ENCODE measurements around the gene SORD. TPM values are rescaled to one million over a fixed set of nuclear protein-coding genes. Genes with fewer than 3 reads are reported as not detected.
A peak's percentile ranks its signal among the peaks of the same experiment; 100 is the strongest.
"Not testable (repeated sequence)": the region's sequence is repeated elsewhere in the genome, so short reads cannot be mapped to it uniquely, and the experiment has no call there.

SORD gene
- total RNA-seq, 1 donor from 2014 or later: 7.4 TPM

- DNase-seq (ENCODE audit: low spot score): not testable (repeated sequence)
Measured at GRCh38 chr15:45058690-45059675, 36.0 kb downstream of the SORD start.

GRCh38 chr15:45062301-45062700 is 39.3 kb downstream of the SORD start:
- not testable (repeated sequence) for DNase-seq (ENCODE audit: low spot score)

GRCh38 chr15:45064386-45064785 is 41.4 kb downstream of the SORD start:
- no peak for DNase-seq (ENCODE audit: low spot score)

GRCh38 chr15:45069942-45070360 is 47.0 kb downstream of the SORD start:
- not testable (repeated sequence) for DNase-seq (ENCODE audit: low spot score)

- DNase-seq (ENCODE audit: low spot score): not testable (repeated sequence)
Measured at GRCh38 chr15:45073602-45074001, 50.6 kb downstream of the SORD start.

GRCh38 chr15:45075440-45076320 is 52.7 kb downstream of the SORD start:
- not testable (repeated sequence) for DNase-seq (ENCODE audit: low spot score)

- DNase-seq (ENCODE audit: low spot score): not testable (repeated sequence)
Measured at GRCh38 chr15:45077391-45077790, 54.4 kb downstream of the SORD start.

- not testable (repeated sequence) for DNase-seq (ENCODE audit: low spot score)
Measured at GRCh38 chr15:45079201-45079600, 56.2 kb downstream of the SORD start.

- DNase-seq (ENCODE audit: low spot score): not testable (repeated sequence)
Measured at GRCh38 chr15:45079628-45080246, 56.7 kb downstream of the SORD start.

- DNase-seq (ENCODE audit: low spot score): not testable (repeated sequence)
Measured at GRCh38 chr15:45080593-45080992, 57.6 kb downstream of the SORD start.

GRCh38 chr15:45082412-45082811 is 59.4 kb downstream of the SORD start:
- DNase-seq (ENCODE audit: low spot score): not testable (repeated sequence)

- DNase-seq (ENCODE audit: low spot score): no peak
Measured at GRCh38 chr15:45083223-45083622, 60.2 kb downstream of the SORD start.

GRCh38 chr15:45084163-45084562 is 61.2 kb downstream of the SORD start:
- DNase-seq (ENCODE audit: low spot score): no peak

- DNase-seq (ENCODE audit: low spot score): no peak
Measured at GRCh38 chr15:45087513-45087912, 64.5 kb downstream of the SORD start.

GRCh38 chr15:45088801-45089711 is 66.1 kb downstream of the SORD start:
- DNase-seq (ENCODE audit: low spot score): no peak

- no peak for DNase-seq (ENCODE audit: low spot score)
Measured at GRCh38 chr15:45089712-45090373, 66.8 kb downstream of the SORD start.

GRCh38 chr15:45091161-45091560 is 68.2 kb downstream of the SORD start:
- DNase-seq (ENCODE audit: low spot score): peak; percentile 35

- DNase-seq (ENCODE audit: low spot score): peak; percentile 51
Measured at GRCh38 chr15:45091576-45091975, 68.6 kb downstream of the SORD start.

- no peak for DNase-seq (ENCODE audit: low spot score)
Measured at GRCh38 chr15:45093013-45093412, 70.0 kb downstream of the SORD start.

Data from mesenteric fat pad (tissue), 1 donor.